ENCODE data around the gene IL36A.

GRCh38 chr2:112957511-112957910 is 47.7 kb upstream of the IL36A start:
- no peak for TF ChIP-seq POLR2A (IDR thresholded peaks at IDR 0.05)
- TF ChIP-seq CTCF (IDR thresholded peaks at IDR 0.05) = no peak

Data from sigmoid colon (tissue), 3 donors.